H9 (cell line): ENCODE measurements around the gene KLHL22. TPM values are rescaled to one million over a fixed set of nuclear protein-coding genes. Genes with fewer than 3 reads are reported as not detected.

ENCODE experiments used
- DNase-seq: peaks from one replicate; pipeline ENCODE4 v3.0.0-alpha.2; 2017
- H2AFZ ChIP-seq: one replicate; pipeline ENCODE4 v1.6.1; 2013; ENCODE audit warnings: mild to moderate bottlenecking, low read length, control low read depth, moderate library complexity
- H2AK5ac ChIP-seq: 2 replicates; pipeline ENCODE4 v1.6.1; 2013; ENCODE audit warnings: low read length, control low read depth, mixed read lengths; ENCODE audit not compliant: insufficient read length
- H2BK120ac ChIP-seq: one replicate; pipeline ENCODE4 v1.6.1; 2013; ENCODE audit warnings: low read depth, mild to moderate bottlenecking, low read length, control low read depth, inconsistent platforms; ENCODE audit not compliant: poor library complexity, severe bottlenecking
- H2BK12ac ChIP-seq: 2 replicates; pipeline ENCODE4 v1.6.1; 2013; ENCODE audit warnings: low read length, control low read depth, mixed read lengths, low read depth; ENCODE audit not compliant: insufficient read length
- H2BK15ac ChIP-seq: 2 replicates; pipeline ENCODE4 v1.6.1; 2013; ENCODE audit warnings: low read depth, low read length, control low read depth
- H2BK20ac ChIP-seq: one replicate; pipeline ENCODE4 v1.6.1; 2013; ENCODE audit warnings: low read depth, mild to moderate bottlenecking, low read length, control low read depth, inconsistent platforms; ENCODE audit not compliant: poor library complexity, severe bottlenecking
- H2BK5ac ChIP-seq: 2 replicates; pipeline ENCODE4 v1.6.1; 2013; ENCODE audit warnings: low read length, control low read depth, mixed read lengths; ENCODE audit not compliant: insufficient read length
- H3K14ac ChIP-seq: 2 replicates; pipeline ENCODE4 v1.6.1; 2013; ENCODE audit warnings: low read length, control low read depth; ENCODE audit not compliant: insufficient read depth
- H3K18ac ChIP-seq: 2 replicates; pipeline ENCODE4 v1.6.1; 2013; ENCODE audit warnings: low read depth, mild to moderate bottlenecking, mixed read lengths, low read length, control low read depth; ENCODE audit not compliant: insufficient read length
- H3K23ac ChIP-seq: 2 replicates; pipeline ENCODE4 v1.6.1; 2013; ENCODE audit warnings: low read length, control low read depth, mixed read lengths, low read depth; ENCODE audit not compliant: insufficient read length
- H3K23me2 ChIP-seq: 2 replicates; pipeline ENCODE4 v1.6.1; 2013; ENCODE audit warnings: low read depth, mild to moderate bottlenecking, mixed read lengths, low read length, control low read depth; ENCODE audit not compliant: insufficient read length, poor library complexity, severe bottlenecking
- H3K27ac ChIP-seq: 2 replicates; pipeline ENCODE4 v1.5.1; 2013; ENCODE audit warnings: low read length, control low read depth, mixed read lengths, low read depth; ENCODE audit not compliant: insufficient read length
- H3K27me3 ChIP-seq: 2 replicates; pipeline ENCODE4 v1.6.1; 2013; ENCODE audit warnings: low read length, control low read depth, inconsistent platforms; ENCODE audit not compliant: insufficient read depth
- H3K4ac ChIP-seq: 2 replicates; pipeline ENCODE4 v1.6.1; 2013; ENCODE audit warnings: low read depth, mild to moderate bottlenecking, control low read depth, inconsistent platforms, low read length, moderate library complexity
- H3K4me1 ChIP-seq: 2 replicates; pipeline ENCODE4 v1.6.1; 2013; ENCODE audit warnings: low read length, control low read depth, inconsistent platforms; ENCODE audit not compliant: insufficient read depth
- H3K4me2 ChIP-seq: 2 replicates; pipeline ENCODE4 v1.6.1; 2013; ENCODE audit warnings: low read length, control low read depth, mixed read lengths; ENCODE audit not compliant: insufficient read length, insufficient read depth
- H3K56ac ChIP-seq: 2 replicates; pipeline ENCODE4 v1.6.1; 2013; ENCODE audit warnings: low read depth, mild to moderate bottlenecking, mixed read lengths, low read length, control low read depth; ENCODE audit not compliant: insufficient read length
- H3K79me1 ChIP-seq: 2 replicates; pipeline ENCODE4 v1.6.1; 2013; ENCODE audit warnings: low read depth, mild to moderate bottlenecking, moderate library complexity, low read length, control low read depth, inconsistent platforms; ENCODE audit not compliant: insufficient read depth, poor library complexity, severe bottlenecking
- H3K79me2 ChIP-seq: 2 replicates; pipeline ENCODE4 v1.6.1; 2013; ENCODE audit warnings: low read length, control low read depth, inconsistent platforms; ENCODE audit not compliant: insufficient read depth
- H3K9ac ChIP-seq: 2 replicates; pipeline ENCODE4 v1.6.1; 2013; ENCODE audit warnings: low read length, control low read depth, mixed read lengths; ENCODE audit not compliant: insufficient read length; ENCODE audit errors: extremely low read depth
- H3K9me3 ChIP-seq: one replicate; pipeline ENCODE4 v1.6.1; 2013; ENCODE audit warnings: low read depth, low read length, inconsistent platforms; ENCODE audit not compliant: control insufficient read depth
- H3T11ph ChIP-seq: one replicate; pipeline ENCODE4 v1.6.1; 2013; ENCODE audit warnings: mild to moderate bottlenecking, low read length, control low read depth, inconsistent platforms
- H4K20me1 ChIP-seq: one replicate; pipeline ENCODE4 v1.6.1; 2013; ENCODE audit not compliant: control insufficient read depth, insufficient read length, insufficient read depth
- H4K5ac ChIP-seq: 2 replicates; pipeline ENCODE4 v1.6.1; 2013; ENCODE audit warnings: low read depth, mild to moderate bottlenecking, mixed read lengths, low read length, control low read depth; ENCODE audit not compliant: insufficient read length
- H4K8ac ChIP-seq: replicated peaks from 2 replicates; pipeline ENCODE4 v1.6.1; 2013; ENCODE audit warnings: low read length, control low read depth, mixed read lengths, low read depth; ENCODE audit not compliant: insufficient read length
- H4K91ac ChIP-seq: 2 replicates; pipeline ENCODE4 v1.6.1; 2013; ENCODE audit warnings: low read depth, mild to moderate bottlenecking, moderate library complexity, mixed read lengths, low read length, control low read depth; ENCODE audit not compliant: insufficient read length
- H3K27ac Mint-ChIP-seq, 3 experiments: 2 replicates in 2 of 3; 3 replicates in 1 of 3; pipeline ENCODE4 v1.8.0; 2020 to 2021; ENCODE audit warnings: mixed read lengths in 3 of 3, mild to moderate bottlenecking in 1 of 3, moderate library complexity in 1 of 3
- H3K27me3 Mint-ChIP-seq: 2 replicates; pipeline ENCODE4 v1.8.0; 2021; ENCODE audit warnings: low read depth, mild to moderate bottlenecking, moderate library complexity, mixed read lengths
- H3K36me3 Mint-ChIP-seq, 3 experiments: 2 replicates in 2 of 3; 3 replicates in 1 of 3; pipeline ENCODE4 v1.8.0; 2020 to 2021; ENCODE audit warnings: low read depth in 3 of 3, mixed read lengths in 3 of 3; ENCODE audit not compliant: insufficient read depth in 1 of 3
- H3K4me1 Mint-ChIP-seq, 2 experiments: 2 replicates each; pipeline ENCODE4 v1.8.0; 2020; ENCODE audit warnings: mixed read lengths in 2 of 2
- H3K4me3 Mint-ChIP-seq, 2 experiments: 2 replicates in 1 of 2; 3 replicates in 1 of 2; pipeline ENCODE4 v1.8.0; 2020 to 2021; ENCODE audit warnings: mild to moderate bottlenecking in 2 of 2, mixed read lengths in 2 of 2, moderate library complexity in 1 of 2
- H3K9me3 Mint-ChIP-seq, 2 experiments: 2 replicates in 1 of 2; 3 replicates in 1 of 2; pipeline ENCODE4 v1.8.0; 2020; ENCODE audit warnings: mild to moderate bottlenecking in 2 of 2, mixed read lengths in 2 of 2, moderate library complexity in 1 of 2
- WGBS: extraction: QIAGEN DNeasy Blood & Tissue Kit; methylation state at CpG from one replicate; pipeline ENCODE4 v1.1.7; 2013; ENCODE audit warnings: missing lambda C conversion rate, low lambda C conversion rate, mixed read lengths; ENCODE audit not compliant: insufficient read length; ENCODE audit errors: extremely low coverage; 5-methylcytosine and 5-hydroxymethylcytosine counted together
- total RNA-seq: library from RNA; stranded (reverse); gene quantifications from 2 replicates; pipeline ENCODE4 v1.2.1, GENCODE V29; 2021
- TF ChIP-seq, protein P1 (sequence below): fragments of 200-600 bp; sonication (generic); conservative IDR thresholded peaks from 3 replicates; pipeline ENCODE4 v1.8.0; 2021; ENCODE audit warnings: antibody characterized with exemption, mild to moderate bottlenecking

KLHL22 gene
- total RNA-seq, 1 experiment from 2014 or later = 11.9 TPM

DNA sequence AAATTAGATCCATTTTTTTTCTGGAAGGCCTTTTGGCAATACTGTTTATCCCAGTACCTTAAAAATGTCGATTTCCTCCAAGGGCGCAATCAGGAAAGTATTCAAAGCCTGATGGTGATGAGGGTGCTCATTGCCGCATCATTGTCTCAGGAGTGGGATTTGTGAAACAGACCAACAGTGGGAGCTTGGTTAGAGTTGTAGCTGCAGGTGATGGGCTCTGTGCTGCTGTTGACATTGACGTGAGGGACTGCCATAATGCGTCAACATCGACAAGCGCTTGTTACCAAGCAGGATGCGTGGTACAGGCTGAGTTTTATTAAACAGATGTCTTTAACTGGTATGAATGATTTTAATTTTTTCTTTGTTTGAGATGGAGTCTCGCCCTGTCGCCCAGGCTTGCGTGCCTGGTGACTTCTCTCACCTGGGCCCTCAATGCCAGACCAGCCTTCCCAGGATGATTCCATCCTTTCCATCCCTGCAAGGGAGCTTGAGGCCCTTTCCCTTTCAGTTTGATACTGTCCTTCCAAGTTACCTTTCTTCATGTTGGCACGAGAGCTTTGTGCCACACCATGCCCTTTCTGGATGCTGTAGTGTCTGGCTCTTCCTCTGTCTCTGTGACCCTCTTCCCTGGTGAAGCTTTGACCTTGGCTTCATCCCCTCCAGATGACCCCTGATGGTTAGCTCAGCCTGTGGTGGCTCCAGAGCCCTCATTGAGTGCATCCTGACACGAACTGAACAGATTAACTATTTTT lies 22.4 kb upstream of the KLHL22 start:
- no peak overlapping the region for H4K5ac ChIP-seq
- no CpG with 5 or more reads among the region's 13 CpGs for WGBS

More for the DNA sequence above, 22.4 kb upstream of the KLHL22 start:
- Mint-ChIP-seq H3K27me3 (no peaks in the 10 kb centered on the region), H3K27ac (peak overlapping the region; percentile 13 to 83 (median 57); a peak in 5 of 7 replicates), H3K36me3 (peaks cover 7 to 29% (median 15%) of the 10 kb centered on the region in 3 experiments; a peak in 6 of 7 replicates), H3K4me3 (no peak overlapping the region), H3K4me1 (peaks cover 5 to 6% of the 10 kb centered on the region in 2 experiments), H3K9me3 (no peaks in the 10 kb centered on the region; a peak in 1 of 5 replicates)
- no peak overlapping the region for H2BK5ac ChIP-seq
- no peak overlapping the region for H4K91ac ChIP-seq
- no peak overlapping the region for H3K14ac ChIP-seq
- no peak overlapping the region for H3K56ac ChIP-seq
- H3K23ac ChIP-seq = peak overlapping the region; percentile 85
- no peak overlapping the region for H2BK15ac ChIP-seq
- H3K9ac ChIP-seq = no peak overlapping the region
- H4K8ac ChIP-seq = no peak overlapping the region
- no peak overlapping the region for H2AFZ ChIP-seq
- H4K20me1 ChIP-seq = no peaks in the 10 kb centered on the region
- no peaks in the 10 kb centered on the region for H3K9me3 ChIP-seq
- H2BK20ac ChIP-seq = no peak overlapping the region
- H3K4me2 ChIP-seq = no peak overlapping the region
- no peaks in the 10 kb centered on the region for H3K23me2 ChIP-seq
- no peak overlapping the region for H3K18ac ChIP-seq
- peaks cover 4% of the 10 kb centered on the region for H3K79me1 ChIP-seq
- H3K27ac ChIP-seq = no peak overlapping the region
- TF ChIP-seq, protein P1, sequence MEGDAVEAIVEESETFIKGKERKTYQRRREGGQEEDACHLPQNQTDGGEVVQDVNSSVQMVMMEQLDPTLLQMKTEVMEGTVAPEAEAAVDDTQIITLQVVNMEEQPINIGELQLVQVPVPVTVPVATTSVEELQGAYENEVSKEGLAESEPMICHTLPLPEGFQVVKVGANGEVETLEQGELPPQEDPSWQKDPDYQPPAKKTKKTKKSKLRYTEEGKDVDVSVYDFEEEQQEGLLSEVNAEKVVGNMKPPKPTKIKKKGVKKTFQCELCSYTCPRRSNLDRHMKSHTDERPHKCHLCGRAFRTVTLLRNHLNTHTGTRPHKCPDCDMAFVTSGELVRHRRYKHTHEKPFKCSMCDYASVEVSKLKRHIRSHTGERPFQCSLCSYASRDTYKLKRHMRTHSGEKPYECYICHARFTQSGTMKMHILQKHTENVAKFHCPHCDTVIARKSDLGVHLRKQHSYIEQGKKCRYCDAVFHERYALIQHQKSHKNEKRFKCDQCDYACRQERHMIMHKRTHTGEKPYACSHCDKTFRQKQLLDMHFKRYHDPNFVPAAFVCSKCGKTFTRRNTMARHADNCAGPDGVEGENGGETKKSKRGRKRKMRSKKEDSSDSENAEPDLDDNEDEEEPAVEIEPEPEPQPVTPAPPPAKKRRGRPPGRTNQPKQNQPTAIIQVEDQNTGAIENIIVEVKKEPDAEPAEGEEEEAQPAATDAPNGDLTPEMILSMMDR = no peak
- no peak overlapping the region for H2BK120ac ChIP-seq
- H3K4ac ChIP-seq = no peak overlapping the region
- H3K4me1 ChIP-seq = no peaks in the 10 kb centered on the region
- no peak overlapping the region for H2BK12ac ChIP-seq
- DNase-seq = no peak
- no peaks in the 10 kb centered on the region for H3K27me3 ChIP-seq
- no peak overlapping the region for H3T11ph ChIP-seq
- no peak overlapping the region for H2AK5ac ChIP-seq
- peaks cover 16% of the 10 kb centered on the region; the same call in 1 of the 2 replicates for H3K79me2 ChIP-seq
